EH (cell line): Measurements from ENCODE around the gene CASZ1.

Experiments used
- DNase-seq: peaks from one replicate; pipeline ENCODE4 v3.0.0-alpha.2; 2015; ENCODE audit warnings: low read depth

The CASZ1 gene

DNA sequence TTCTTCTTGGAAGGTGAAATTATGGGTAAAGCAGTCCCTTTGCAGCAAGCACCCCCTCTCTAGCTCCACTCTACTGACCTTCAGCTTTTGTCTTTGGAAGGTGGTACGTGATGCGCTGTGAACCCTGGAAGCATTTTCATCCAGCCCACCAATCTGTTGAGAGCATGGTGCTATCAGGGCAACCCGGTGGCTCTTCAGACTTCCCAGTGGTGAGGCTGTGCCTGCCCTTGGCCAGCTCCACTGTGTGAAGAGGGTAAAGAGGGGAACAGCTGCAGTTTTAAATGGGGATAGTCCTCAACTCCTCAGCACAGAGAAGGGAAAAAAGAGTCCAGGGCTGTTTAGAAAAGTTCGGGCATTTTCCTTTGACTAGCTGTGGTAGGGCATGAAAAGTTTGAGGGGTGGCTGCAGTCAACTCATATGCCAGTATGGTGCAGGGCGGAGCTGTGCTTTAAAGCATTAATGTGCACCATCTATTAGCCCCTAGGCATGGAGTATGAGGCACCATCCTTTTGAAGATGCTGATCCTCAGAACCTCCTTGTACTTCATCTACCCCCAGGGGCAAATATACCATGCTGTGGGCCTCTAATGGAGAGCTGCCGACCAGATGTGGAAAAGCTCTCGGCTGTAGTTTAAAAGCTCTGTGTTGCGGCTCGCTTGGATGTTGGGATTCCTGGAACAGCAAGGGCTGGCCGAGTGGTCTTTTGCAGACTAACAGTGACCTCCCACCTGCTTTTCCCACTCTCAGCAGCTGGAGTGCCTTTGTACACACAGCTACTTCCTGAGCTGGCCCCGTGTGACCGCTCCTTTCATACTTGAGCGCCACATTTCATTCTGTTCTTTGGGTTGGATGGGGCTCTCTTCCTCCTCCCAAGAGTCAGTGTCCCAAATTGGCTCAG is 198.7 kb downstream of the CASZ1 start:
- DNase-seq, result no peak

DNA sequence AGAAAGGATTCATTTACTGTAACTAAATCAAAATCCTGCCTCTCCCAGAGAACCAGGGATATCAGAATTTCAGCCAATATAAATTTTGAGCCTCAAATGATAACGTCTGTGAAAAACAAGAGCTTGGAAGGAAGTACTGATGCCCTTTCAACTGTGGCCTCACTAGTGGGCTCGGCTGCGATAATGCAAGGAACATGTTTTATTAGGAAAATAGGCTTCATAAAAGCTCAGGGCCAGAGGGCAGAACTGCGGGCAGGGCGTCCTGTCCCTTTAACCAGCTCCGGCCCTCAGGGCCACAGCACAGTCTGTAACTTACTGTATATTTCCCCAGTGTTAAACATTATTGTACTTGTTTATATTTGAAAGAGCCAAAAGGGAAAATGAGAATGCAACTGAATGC is 199.7 kb downstream of the CASZ1 start:
- no peak for DNase-seq

DNA sequence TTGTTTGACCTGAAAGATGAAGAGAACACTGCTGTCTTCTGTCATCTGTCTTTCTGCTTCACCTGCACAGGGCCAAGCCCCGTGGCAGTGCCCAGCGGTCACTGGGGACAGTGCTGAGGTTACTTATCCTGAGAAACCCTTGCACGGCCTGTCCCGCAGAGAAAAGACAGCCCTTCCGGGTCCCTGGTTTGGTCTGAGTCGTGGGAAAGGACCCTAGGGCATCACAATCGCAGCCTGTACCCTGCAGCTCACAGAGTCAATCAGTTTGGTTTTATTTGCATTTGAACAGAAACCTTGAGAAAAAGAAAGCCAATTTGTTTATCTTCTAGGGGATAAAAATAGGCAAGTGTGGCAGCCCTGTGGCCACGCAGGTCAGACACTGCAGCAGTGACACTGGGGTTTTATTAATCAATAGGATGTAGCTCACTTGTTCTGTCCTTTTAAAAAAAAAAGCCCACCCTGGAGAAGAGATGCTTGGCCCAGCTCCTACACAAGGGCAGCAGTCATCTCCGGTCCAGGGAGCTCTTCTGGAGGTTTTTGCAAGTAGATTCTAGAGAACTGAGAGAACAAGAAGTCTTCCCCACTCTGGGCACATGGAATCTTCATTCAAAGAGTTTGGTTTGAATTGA is 201.7 kb downstream of the CASZ1 start:
- DNase-seq, result no peak

DNA sequence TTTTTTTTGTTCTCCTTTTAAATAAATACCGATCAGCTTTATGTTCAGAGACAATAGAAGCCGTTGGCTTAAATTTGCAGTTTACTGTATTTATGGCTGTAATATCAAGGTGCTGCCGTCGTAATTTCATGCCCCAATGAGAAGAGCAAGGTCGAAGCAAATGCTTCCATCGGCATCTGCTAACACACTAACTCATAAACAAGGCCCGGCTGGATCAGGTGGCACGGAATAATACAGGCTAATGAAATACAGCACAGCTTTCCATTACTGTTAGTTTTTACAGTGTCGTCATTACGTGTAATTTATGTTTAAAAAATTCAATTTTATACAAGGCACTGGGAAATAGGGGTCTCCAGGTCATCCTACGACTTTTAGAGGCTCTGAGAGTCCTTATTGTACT is 202.7 kb downstream of the CASZ1 start:
- no peak for DNase-seq

DNA sequence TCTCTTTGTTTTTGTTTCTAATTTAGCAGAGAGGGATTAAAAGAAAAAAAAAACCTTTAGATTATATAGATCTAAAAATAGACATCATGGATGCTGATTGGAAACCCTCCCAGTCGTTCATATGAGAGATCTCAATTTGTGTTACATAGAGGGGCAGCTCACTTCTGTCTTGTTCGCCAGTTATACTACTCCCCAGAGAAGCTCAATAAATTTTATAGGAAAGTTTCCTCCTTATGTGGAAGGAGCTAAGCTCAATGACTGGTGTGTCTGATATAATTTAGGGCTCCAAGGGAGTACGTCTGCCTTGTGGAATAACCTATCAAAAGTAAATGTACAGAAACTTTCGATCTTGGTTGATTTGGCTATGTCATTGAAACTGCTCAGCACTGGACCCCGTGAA is 204.1 kb downstream of the CASZ1 start:
- DNase-seq, result no peak

DNA sequence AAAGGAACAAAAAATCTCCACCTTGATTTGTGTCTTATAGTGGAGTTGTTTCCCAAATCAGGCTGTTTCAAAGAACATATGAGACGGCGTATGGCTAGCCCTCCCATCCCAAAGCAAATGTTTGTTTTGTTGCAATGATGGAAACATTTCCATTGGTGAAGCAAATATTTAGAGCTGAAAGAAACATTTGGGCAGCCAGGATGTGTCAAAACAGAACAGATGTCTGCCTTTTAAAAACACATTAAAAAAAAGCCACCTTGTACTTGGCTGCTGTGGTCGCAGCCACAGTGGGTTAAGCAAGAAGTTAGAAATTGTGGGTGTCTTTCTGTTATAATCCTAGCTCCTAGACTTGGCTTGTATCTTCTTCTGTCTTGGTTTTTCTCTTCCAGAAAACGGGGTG is 205.4 kb downstream of the CASZ1 start:
- DNase-seq, result no peak

DNA sequence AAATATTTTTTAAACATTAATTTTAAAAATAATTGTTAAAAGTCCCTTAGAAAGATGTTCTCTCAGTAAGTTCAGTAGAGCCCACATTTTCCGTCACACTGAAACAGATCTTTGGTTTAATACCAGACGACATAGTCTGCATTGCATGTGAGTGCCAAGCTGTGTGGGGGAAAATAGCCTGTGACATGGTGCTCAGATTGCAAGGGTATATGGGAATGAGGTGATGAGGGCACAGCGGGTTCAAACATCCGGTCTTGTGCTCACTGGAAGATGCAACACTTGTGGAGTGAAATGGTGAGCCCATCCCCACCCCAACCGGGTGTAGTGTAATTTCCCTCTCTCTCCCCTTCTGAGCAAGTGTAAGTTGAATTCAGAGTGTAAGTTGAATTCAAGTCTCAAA is 207.4 kb downstream of the CASZ1 start:
- DNase-seq, result no peak

DNA sequence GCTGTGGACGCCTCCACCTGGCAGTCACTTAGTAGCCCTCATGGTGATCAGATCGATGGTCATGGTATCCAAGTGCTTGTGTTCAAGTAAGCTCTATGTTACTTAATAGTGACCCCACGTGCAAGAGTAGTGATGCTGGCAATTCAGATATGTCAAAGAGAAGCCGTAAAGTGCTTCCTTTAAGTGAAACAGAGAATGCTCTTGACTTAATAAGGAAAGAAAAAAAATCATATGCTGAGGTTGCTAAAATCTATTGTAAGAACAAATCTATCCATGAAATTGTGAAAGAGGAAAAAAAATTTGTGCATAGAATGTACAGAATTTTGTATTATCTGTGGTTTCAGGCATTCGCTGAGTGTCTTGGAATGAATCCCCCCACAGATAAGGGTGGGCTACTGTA is 207.8 kb downstream of the CASZ1 start:
- DNase-seq, result no peak
